Astrocyte of the cerebellum (primary cell): ENCODE measurements around the gene PATL1.

Experiments
- DNase-seq: peaks from one replicate; pipeline ENCODE4 v3.0.0-alpha.2; 2011; ENCODE audit warnings: low read depth
- H3K4me3 ChIP-seq: 2 replicates; pipeline ENCODE4 v1.5.1; 2011; ENCODE audit warnings: mild to moderate bottlenecking, low read depth, low read length, moderate library complexity
- CTCF ChIP-seq: IDR thresholded peaks from 2 replicates; pipeline ENCODE4 v1.5.1; 2012; ENCODE audit warnings: low read length, low read depth, moderate library complexity, mild to moderate bottlenecking; ENCODE audit errors: missing control alignments
- in situ Hi-C: cut with HindIII; loops from 2 replicates; pipeline ENCODE4 v1.10.0; 2017; ENCODE audit warnings: low sequenced_read_pairs

Gene PATL1

GRCh38 chr11:59660621-59661020 is 8.2 kb downstream of the PATL1 start:
- in situ Hi-C loops: no loop called here
- no peak for DNase-seq
- H3K4me3 ChIP-seq: no peak overlapping the region
- no peak for TF ChIP-seq CTCF

GRCh38 chr11:59659981-59660380 is 8.9 kb downstream of the PATL1 start:
- in situ Hi-C loops: no loop called here
- DNase-seq: no peak
- no peak for TF ChIP-seq CTCF
- H3K4me3 ChIP-seq: no peak overlapping the region

- no peak overlapping the region for H3K4me3 ChIP-seq
- TF ChIP-seq CTCF: no peak
- no peak for DNase-seq
- in situ Hi-C loops: no loop called here
Observed at GRCh38 chr11:59658036-59658435, 10.8 kb downstream of the PATL1 start.

- TF ChIP-seq CTCF: no peak
- in situ Hi-C loops: no loop called here
- no peak for DNase-seq
- no peak overlapping the region for H3K4me3 ChIP-seq
Observed at GRCh38 chr11:59654893-59655292, 13.9 kb downstream of the PATL1 start.

GRCh38 chr11:59647245-59647980 is 21.4 kb downstream of the PATL1 start:
- no peak for TF ChIP-seq CTCF
- H3K4me3 ChIP-seq: no peak overlapping the region
- in situ Hi-C loops: no loop called here
- DNase-seq: no peak

GRCh38 chr11:59644528-59644927 is 24.3 kb downstream of the PATL1 start:
- no peak for TF ChIP-seq CTCF
- H3K4me3 ChIP-seq: no peak overlapping the region
- no peak for DNase-seq
- in situ Hi-C loops: no loop called here
